ENCODE measurements around the gene PAK6.

- no peak for TF ChIP-seq EZH2 (IDR thresholded peaks at IDR 0.05; ENCODE audit: low read length, unreplicated experiment)
- TF ChIP-seq CTCF (conservative IDR thresholded peaks at IDR 0.05; ENCODE audit: low read depth, low read length), result no peak
These were observed 8.9 kb upstream of the PAK6 start for GRCh38 chr15:40229956-40230355.
